Activated CD8-positive, alpha-beta memory T cell treated with anti-CD3 and anti-CD28 coated beads, Interleukin-2, amount 50 U/mL, for 4 hours (primary cell): ENCODE data around the gene STXBP2.
A peak's percentile ranks its signal among the peaks of the same experiment; 100 is the strongest.
"Not testable (repeated sequence)": the region's sequence is repeated elsewhere in the genome, so short reads cannot be mapped to it uniquely, and the experiment has no call there.

ENCODE experiments used
- DNase-seq: peaks from one replicate; pipeline ENCODE4 v3.0.0-alpha.2; 2020

Gene STXBP2

GRCh38 chr19:7635670-7636069 is 1.2 kb upstream of the STXBP2 start:
- no peak for DNase-seq

DNA sequence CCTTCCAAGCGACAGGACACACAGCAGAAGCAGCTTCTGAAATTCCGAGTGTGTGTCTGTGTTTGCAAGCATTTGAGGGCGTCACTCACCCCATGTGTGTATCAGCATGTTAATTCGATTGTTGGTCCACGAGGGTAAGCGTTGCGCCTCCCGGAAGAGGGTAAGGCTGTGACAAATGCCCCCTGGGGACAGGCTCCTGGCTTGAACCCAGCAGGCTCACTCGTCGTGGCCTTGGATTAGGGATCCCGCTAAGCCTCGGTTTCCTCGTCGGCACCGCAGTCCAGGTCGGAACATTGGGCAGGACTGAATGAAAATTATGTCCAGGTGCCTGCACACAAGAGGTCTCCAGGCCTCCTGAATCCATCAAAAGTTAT is 606 bp upstream of the STXBP2 start:
- DNase-seq, result no peak

- no peak for DNase-seq
These were observed 705 bp downstream of the STXBP2 start for GRCh38 chr19:7637374-7638256.

- DNase-seq, result no peak
These were observed 2.0 kb downstream of the STXBP2 start for GRCh38 chr19:7638802-7639465.

DNA sequence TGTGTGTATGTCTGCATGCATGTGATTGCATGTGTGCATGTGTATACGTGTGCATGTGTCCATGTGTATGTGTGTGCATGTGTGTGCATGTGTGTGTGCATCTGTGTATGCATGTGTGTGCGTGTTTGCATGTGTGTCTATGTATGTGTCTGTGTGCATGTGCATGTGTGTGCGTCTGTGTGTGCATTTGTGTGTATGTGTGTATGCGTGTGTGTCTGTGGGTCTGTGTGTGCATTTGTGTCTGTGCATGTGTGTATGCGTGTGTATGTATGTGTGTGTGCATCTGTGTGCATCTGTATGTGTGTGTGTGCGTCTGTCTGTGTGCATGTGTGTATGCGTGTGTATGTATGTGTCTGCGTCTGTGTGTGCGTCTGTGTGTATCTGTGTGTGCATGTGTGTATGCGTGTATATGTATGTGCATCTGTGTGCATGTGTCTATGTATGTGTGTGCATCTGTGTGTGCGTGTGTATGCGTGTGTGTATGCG is 3.0 kb downstream of the STXBP2 start:
- DNase-seq, result no peak

DNA sequence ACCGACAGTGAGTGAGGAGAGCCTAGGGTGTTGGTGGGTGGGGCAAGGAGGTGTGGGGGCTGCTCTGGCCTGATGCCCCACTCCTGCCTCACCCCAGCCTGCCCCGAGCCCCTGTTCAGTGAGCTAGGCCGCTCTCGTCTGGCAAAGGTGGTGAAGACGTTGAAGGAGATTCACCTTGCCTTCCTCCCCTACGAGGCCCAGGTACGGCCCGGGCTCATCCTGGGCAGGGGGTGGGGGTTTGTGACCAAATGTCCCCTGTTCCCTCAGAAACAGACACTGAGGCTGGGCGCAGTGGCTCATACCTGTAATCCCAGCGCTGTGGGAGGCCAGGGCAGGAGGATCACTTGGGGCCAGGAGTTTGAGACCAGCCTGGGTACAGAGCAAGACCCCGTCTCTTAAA is 3.9 kb downstream of the STXBP2 start:
- no peak for DNase-seq

GRCh38 chr19:7641290-7642276 is 4.7 kb downstream of the STXBP2 start:
- no peak for DNase-seq

- no peak for DNase-seq
These were observed 5.6 kb downstream of the STXBP2 start for GRCh38 chr19:7642295-7643030.

DNA sequence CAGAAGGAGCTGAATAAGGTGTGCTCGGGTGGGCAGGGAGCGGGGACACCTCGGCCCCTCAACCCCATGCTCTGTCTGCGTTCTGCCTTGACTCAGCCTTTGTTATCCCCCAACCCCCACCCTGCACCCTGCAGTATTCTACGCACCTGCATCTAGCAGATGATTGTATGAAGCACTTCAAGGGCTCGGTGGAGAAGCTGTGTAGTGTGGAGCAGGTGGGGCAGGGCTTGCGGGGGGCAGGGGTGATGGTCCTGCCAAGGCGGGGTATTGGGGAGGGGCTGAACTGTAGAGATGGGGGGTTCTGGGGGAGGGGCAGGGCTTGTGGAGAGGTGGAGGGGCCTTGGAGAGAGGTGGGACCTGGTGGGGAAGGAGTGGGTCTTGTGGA is 6.1 kb downstream of the STXBP2 start:
- no peak for DNase-seq

GRCh38 chr19:7643629-7644549 is 7.0 kb downstream of the STXBP2 start:
- DNase-seq, result not testable (repeated sequence)

DNA sequence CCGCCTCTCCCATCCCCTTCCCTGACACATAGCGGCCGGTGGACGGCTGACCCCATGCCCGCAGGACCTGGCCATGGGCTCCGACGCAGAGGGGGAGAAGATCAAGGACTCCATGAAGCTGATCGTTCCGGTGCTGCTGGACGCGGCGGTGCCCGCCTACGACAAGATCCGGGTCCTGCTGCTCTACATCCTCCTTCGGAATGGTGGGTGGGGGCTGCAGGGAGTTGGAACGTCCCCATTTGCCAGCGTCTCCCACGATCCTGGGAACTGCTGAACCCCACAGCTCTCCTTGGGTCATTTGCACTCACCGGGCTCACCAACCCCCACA is 7.6 kb downstream of the STXBP2 start:
- no peak for DNase-seq

DNA sequence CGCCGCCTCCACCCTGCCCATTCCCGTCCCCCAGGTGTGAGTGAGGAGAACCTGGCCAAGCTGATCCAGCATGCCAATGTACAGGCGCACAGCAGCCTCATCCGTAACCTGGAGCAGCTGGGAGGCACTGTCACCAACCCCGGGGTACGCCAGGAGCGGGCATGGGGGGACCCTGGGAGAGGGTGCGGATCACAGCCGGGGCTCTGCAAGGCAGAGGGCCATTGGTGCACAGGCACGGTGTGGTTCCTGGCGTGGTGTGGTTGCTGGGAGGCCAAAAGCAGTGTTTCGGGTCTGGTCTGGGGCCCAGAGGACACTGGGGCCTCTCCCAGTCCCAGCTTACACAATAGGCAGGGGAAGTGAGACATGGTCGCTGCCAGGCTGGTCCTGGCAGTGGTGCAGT is 8.3 kb downstream of the STXBP2 start:
- no peak for DNase-seq

DNA sequence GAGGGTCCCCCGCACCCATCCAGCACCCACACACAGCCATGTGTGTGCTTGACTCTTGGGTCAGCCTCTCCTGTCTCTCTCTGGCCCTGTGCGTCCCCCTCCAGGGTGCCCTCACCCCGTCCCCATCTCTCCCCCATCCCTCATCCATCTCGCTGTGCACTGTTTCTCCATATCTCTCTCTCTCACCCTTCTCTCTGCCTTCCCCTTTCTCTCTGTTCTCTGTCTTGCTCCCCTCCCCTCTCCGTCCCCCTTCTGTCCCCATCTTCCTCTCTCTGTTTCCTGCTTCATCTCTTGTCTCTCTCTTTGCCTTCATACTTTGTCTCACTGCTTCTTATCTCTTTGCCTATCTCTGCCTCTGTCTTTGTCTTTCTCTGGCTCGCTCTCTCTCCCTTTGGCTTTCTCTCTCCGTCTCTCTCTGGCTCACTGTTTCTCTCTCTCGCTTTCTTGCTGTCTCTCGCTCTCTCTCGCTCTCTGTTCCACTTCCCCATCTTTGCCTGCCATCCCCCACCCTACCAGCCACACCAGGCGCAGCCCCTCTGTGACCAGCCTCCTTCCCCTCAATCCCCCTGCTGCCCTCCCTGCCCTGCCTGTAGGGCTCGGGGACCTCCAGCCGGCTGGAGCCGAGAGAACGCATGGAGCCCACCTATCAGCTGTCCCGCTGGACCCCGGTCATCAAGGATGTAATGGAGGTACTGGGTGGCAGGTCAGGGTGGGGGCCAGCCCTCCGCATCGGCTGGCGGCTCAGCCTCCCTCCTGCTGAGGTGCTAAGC is 8.9 kb downstream of the STXBP2 start:
- no peak for DNase-seq

- no peak for DNase-seq
These were observed 9.5 kb downstream of the STXBP2 start for GRCh38 chr19:7646426-7646700.

DNA sequence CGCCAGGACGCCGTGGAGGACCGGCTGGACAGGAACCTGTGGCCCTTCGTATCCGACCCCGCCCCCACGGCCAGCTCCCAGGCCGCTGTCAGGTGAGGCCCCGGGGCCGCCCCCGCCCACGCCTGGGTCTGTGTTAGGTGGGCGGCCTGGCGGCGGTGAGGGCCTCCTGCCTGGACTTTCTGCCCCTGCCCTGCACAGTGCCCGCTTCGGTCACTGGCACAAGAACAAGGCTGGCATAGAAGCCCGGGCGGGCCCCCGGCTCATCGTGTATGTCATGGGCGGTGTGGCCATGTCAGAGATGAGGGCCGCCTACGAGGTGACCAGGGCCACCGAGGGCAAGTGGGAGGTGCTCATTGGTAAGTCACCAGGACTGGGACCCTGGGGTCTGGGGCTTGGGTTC is 10.2 kb downstream of the STXBP2 start:
- DNase-seq, result no peak

- no peak for DNase-seq
These were observed 11.5 kb downstream of the STXBP2 start for GRCh38 chr19:7648265-7649014.

DNA sequence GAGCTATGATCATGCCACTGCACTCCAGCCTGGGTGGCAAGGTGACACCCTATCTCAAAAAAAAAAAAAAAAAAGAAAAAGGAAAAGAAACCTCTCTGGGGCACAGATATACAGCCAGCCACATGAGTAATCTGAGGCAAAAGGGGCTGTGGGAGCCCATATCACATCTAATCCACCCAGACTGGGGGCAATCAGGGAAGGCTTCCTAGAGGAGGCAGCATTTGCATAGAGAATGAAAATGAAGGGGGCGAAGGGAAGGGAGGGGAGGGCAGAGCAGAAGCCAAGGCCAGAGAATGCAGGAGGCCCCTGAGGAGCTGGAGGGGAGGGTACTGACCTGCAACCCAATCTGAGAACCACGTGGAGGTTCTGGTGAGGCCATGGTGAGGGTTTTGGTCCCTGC is 13.2 kb downstream of the STXBP2 start:
- no peak for DNase-seq

DNA sequence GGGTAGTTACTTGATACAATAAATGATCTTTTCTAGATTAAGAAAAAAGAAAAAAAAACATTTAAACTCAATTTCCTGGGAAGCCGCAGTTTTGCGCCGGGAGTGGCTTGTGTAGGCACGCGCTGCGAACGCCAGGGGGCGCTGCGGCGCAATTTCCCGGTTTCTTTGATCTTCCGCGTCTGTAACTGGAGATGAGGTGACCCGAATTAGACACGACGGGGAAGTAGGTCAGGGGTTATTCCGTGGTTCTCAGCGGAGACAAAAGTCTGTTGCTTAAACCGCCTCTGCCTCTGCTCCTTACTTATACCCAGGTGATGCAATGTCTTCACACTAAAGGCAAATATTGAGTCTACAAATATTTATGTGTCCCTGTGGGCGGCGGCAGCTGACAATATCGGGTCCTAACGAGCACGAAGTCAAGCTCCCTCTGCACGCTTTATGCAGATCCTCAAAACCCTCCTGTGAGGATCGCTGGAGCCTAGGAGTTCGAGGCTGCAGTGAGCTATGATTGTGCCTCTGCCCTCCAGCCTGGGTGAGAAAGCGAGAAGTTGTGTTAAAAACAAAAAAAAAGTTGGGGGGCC is 15.2 kb downstream of the STXBP2 start:
- DNase-seq, result peak; percentile 86

GRCh38 chr19:7654401-7654800 is 17.5 kb downstream of the STXBP2 start:
- no peak for DNase-seq

GRCh38 chr19:7655581-7655980 is 18.7 kb downstream of the STXBP2 start:
- no peak for DNase-seq
